Neural cell (in vitro differentiated cells): ENCODE data around the gene BTF3L4. TPM values are rescaled to one million over a fixed set of nuclear protein-coding genes. Genes with fewer than 3 reads are reported as not detected.

Experiments
- H2AFZ ChIP-seq: fragments of 200-600, 300-800 bp; sonication (generic), shearing (Covaris generic); 2 replicates; pipeline ENCODE4 v1.6.0; 2014; ENCODE audit warnings: low read depth, mild to moderate bottlenecking, antibody characterized with exemption, low read length, moderate library complexity
- H3F3A ChIP-seq: fragments of 200-600 bp; shearing (Covaris generic); 2 replicates; pipeline ENCODE4 v1.6.1; 2016; ENCODE audit warnings: mild to moderate bottlenecking, moderate library complexity, mixed read lengths, antibody characterized with exemption, low read length; ENCODE audit not compliant: insufficient read depth, poor library complexity, severe bottlenecking
- H3K27ac ChIP-seq: fragments of 200-600, 300-800 bp; sonication (generic), shearing (Covaris generic); 2 replicates; pipeline ENCODE4 v1.5.1; 2014; ENCODE audit warnings: mild to moderate bottlenecking, low read length, moderate library complexity
- H3K27me3 ChIP-seq: fragments of 300-800, 200-600 bp; sonication (generic), shearing (Covaris generic); 2 replicates; pipeline ENCODE4 v1.6.0; 2014; ENCODE audit warnings: mild to moderate bottlenecking, low read depth, low read length, moderate library complexity; ENCODE audit not compliant: insufficient read depth
- H3K36me3 ChIP-seq: fragments of 300-800, 200-600 bp; sonication (generic), shearing (Covaris generic); 2 replicates; pipeline ENCODE4 v1.5.1; 2014; ENCODE audit warnings: mild to moderate bottlenecking, antibody characterized with exemption, low read length, moderate library complexity; ENCODE audit not compliant: insufficient read depth
- H3K4me2 ChIP-seq: fragments of 300-800, 200-600 bp; sonication (generic), shearing (Covaris generic); 2 replicates; pipeline ENCODE4 v1.6.0; 2014; ENCODE audit warnings: mild to moderate bottlenecking, low read length
- H3K4me3 ChIP-seq: fragments of 300-800, 200-600 bp; sonication (generic), shearing (Covaris generic); 2 replicates; pipeline ENCODE4 v1.5.1; 2014; ENCODE audit warnings: mild to moderate bottlenecking, low read length, moderate library complexity
- H3K79me2 ChIP-seq: fragments of 200-600 bp; shearing (Covaris generic); replicated peaks from 2 replicates; pipeline ENCODE4 v1.6.0; 2014; ENCODE audit warnings: mild to moderate bottlenecking, low read length, moderate library complexity; ENCODE audit not compliant: insufficient read depth
- H3K9ac ChIP-seq: fragments of 300-800, 200-600 bp; sonication (generic), shearing (Covaris generic); 2 replicates; pipeline ENCODE4 v1.6.1; 2016; ENCODE audit warnings: mild to moderate bottlenecking, low read length, mixed read lengths
- H3K9me2 ChIP-seq: fragments of 200-600 bp; shearing (Covaris generic); 2 replicates; pipeline ENCODE4 v1.6.1; 2016; ENCODE audit warnings: mild to moderate bottlenecking, low read length, mixed read lengths; ENCODE audit not compliant: insufficient read depth
- H3K9me3 ChIP-seq: fragments of 200-600, 300-800 bp; sonication (generic), shearing (Covaris generic); 2 replicates; pipeline ENCODE4 v1.6.1; 2016; ENCODE audit warnings: mild to moderate bottlenecking, mixed run types, low read length, moderate library complexity, mixed read lengths
- H4K20me1 ChIP-seq: fragments of 200-600 bp; shearing (Covaris generic); 2 replicates; pipeline ENCODE4 v1.6.1; 2016; ENCODE audit warnings: mild to moderate bottlenecking, mixed run types; ENCODE audit not compliant: insufficient read depth
- CTCF ChIP-seq: fragments of 450-650 bp; IDR thresholded peaks from 2 replicates; pipeline ENCODE4 v1.5.1; 2014; ENCODE audit warnings: antibody characterized with exemption, mild to moderate bottlenecking, moderate library complexity; ENCODE audit not compliant: poor library complexity, severe bottlenecking
- EP300 ChIP-seq: fragments of 450-650 bp; conservative IDR thresholded peaks from 2 replicates; pipeline ENCODE4 v1.6.1; 2014; ENCODE audit warnings: antibody characterized with exemption, mild to moderate bottlenecking, moderate library complexity; ENCODE audit not compliant: poor library complexity, severe bottlenecking
- EZH2 ChIP-seq: fragments of 200-600, 300-800 bp; shearing (Covaris generic), sonication (generic); IDR thresholded peaks from 2 replicates; pipeline ENCODE4 v1.6.1; 2014; ENCODE audit warnings: antibody characterized with exemption, low read length, borderline replicate concordance, mild to moderate bottlenecking; ENCODE audit not compliant: insufficient read depth, poor library complexity, severe bottlenecking
- MXI1 ChIP-seq: fragments of 450-650 bp; conservative IDR thresholded peaks from 2 replicates; pipeline ENCODE4 v1.6.1; 2014; ENCODE audit warnings: antibody characterized with exemption, mild to moderate bottlenecking; ENCODE audit not compliant: poor library complexity, severe bottlenecking
- POLR2AphosphoS5 ChIP-seq: IDR thresholded peaks from 2 replicates; pipeline ENCODE4 v1.6.1; 2012
- RAD21 ChIP-seq: fragments of 450-650 bp; conservative IDR thresholded peaks from 2 replicates; pipeline ENCODE4 v1.6.1; 2014; ENCODE audit warnings: antibody characterized with exemption, mild to moderate bottlenecking, moderate library complexity
- REST ChIP-seq: IDR thresholded peaks from 2 replicates; pipeline ENCODE4 v1.6.1; 2012; ENCODE audit warnings: borderline replicate concordance
- SMC3 ChIP-seq: fragments of 450-650 bp; conservative IDR thresholded peaks from 2 replicates; pipeline ENCODE4 v1.6.1; 2014; ENCODE audit warnings: antibody characterized with exemption, mild to moderate bottlenecking, moderate library complexity; ENCODE audit not compliant: poor library complexity
- TAF1 ChIP-seq: IDR thresholded peaks from 2 replicates; pipeline ENCODE4 v1.6.1; 2012; ENCODE audit warnings: low read depth
- polyA plus RNA-seq: library from polyadenylated mRNA; depleted of rRNA; stranded (reverse); fragments of >200 nt; gene quantifications from 2 replicates; pipeline ENCODE4 v1.2.3, GENCODE V29; 2014

The BTF3L4 gene
- polyA plus RNA-seq, 1 donor from 2014 or later: 355 TPM

GRCh38 chr1:52032124-52032784 is 23.8 kb upstream of the BTF3L4 start:
- Histone ChIP-seq H4K20me1 (no peaks in the 10 kb centered on the region), H3K36me3 (no peaks in the 10 kb centered on the region), H3K27me3 (no peaks in the 10 kb centered on the region), H3K79me2 (peaks cover 21% of the 10 kb centered on the region), H3K4me2 (peak overlapping the region; percentile 71), H3K9ac (peak overlapping the region; percentile 76), H3F3A (no peaks in the 10 kb centered on the region), H3K4me3 (peak overlapping the region; percentile 94), H3K9me2 (no peaks in the 10 kb centered on the region), H3K27ac (peak overlapping the region; percentile 97), H3K9me3 (no peaks in the 10 kb centered on the region), H2AFZ (no peak overlapping the region)
- TF ChIP-seq TAF1: no peak
- no peak for TF ChIP-seq RAD21
- TF ChIP-seq REST: no peak
- no peak for TF ChIP-seq SMC3
- no peak for TF ChIP-seq CTCF
- TF ChIP-seq EZH2: no peak
- no peak for TF ChIP-seq EP300
- no peak for TF ChIP-seq POLR2AphosphoS5
- TF ChIP-seq MXI1: no peak

GRCh38 chr1:52032785-52033131 is 23.3 kb upstream of the BTF3L4 start:
- Histone ChIP-seq H3K79me2 (peaks cover 21% of the 10 kb centered on the region), H3K9me2 (no peaks in the 10 kb centered on the region), H3K9ac (peak overlapping the region; percentile 76), H3K36me3 (no peaks in the 10 kb centered on the region), H3K4me2 (peak overlapping the region; percentile 71), H3K4me3 (peak overlapping the region; percentile 94), H2AFZ (no peak overlapping the region), H3K9me3 (no peaks in the 10 kb centered on the region), H3K27ac (peak overlapping the region; percentile 97), H3F3A (no peaks in the 10 kb centered on the region), H4K20me1 (no peaks in the 10 kb centered on the region), H3K27me3 (no peaks in the 10 kb centered on the region)
- no peak for TF ChIP-seq REST
- no peak for TF ChIP-seq SMC3
- no peak for TF ChIP-seq EP300
- TF ChIP-seq RAD21: no peak
- no peak for TF ChIP-seq POLR2AphosphoS5
- TF ChIP-seq EZH2: no peak
- TF ChIP-seq MXI1: no peak
- no peak for TF ChIP-seq TAF1
- TF ChIP-seq CTCF: no peak
